IMR-90 (cell line): ENCODE measurements around the gene PARP6. TPM values are rescaled to one million over a fixed set of nuclear protein-coding genes. Genes with fewer than 3 reads are reported as not detected.

Experiments used
- ATAC-seq: fragments of 200-7000 bp; cut with Tn5 transposase; 2 replicates; pipeline ENCODE4 v1.9.1; 2020; ENCODE audit warnings: low read depth, mild to moderate bottlenecking, moderate library complexity
- BruUV-seq: library from RNA; stranded (reverse); fragments of 400-500 nt; replicated peaks from 2 replicates; lab custom pipeline; 2021; lab: Mats Ljungman, UMichigan
- CTCF ChIA-PET: fragments of 300-600 bp; formaldehyde crosslinking; extraction: SDS; loops from one replicate; lab custom pipeline; 2021; ENCODE audit warnings: antibody characterized with exemption; lab: Yijun Ruan, JAX
- POLR2A ChIA-PET: fragments of 300-600 bp; sonication (Branson Sonifier 250); formaldehyde crosslinking; loops from one replicate; lab custom pipeline; 2022; ENCODE audit warnings: antibody characterized with exemption; ENCODE audit not compliant: unreplicated experiment; lab: Charles Lee
- DNase-seq: peaks from one replicate; pipeline ENCODE4 v3.0.0; 2013
- H2AFZ ChIP-seq: replicated peaks from 2 replicates; pipeline ENCODE3; 2013; ENCODE audit warnings: low read length, mild to moderate bottlenecking; ENCODE audit not compliant: poor library complexity
- H2AK5ac ChIP-seq: 2 replicates; pipeline ENCODE4 v1.6.1; 2013; ENCODE audit warnings: low read depth, low read length, inconsistent platforms
- H2AK9ac ChIP-seq: replicated peaks from 2 replicates; pipeline ENCODE3; 2013; ENCODE audit warnings: mild to moderate bottlenecking, low read depth, low read length, moderate library complexity; ENCODE audit not compliant: poor library complexity
- H2BK120ac ChIP-seq: 2 replicates; pipeline ENCODE4 v1.6.1; 2013; ENCODE audit warnings: low read depth, low read length, inconsistent platforms
- H2BK15ac ChIP-seq: 3 replicates; pipeline ENCODE4 v1.6.1; 2013; ENCODE audit warnings: low read depth, low read length, inconsistent platforms
- H2BK20ac ChIP-seq: 2 replicates; pipeline ENCODE4 v1.6.1; 2013; ENCODE audit warnings: low read depth, mild to moderate bottlenecking, inconsistent platforms, low read length, moderate library complexity
- H2BK5ac ChIP-seq: 2 replicates; pipeline ENCODE4 v1.6.1; 2013; ENCODE audit warnings: mild to moderate bottlenecking, low read depth, low read length, inconsistent platforms; ENCODE audit not compliant: poor library complexity, severe bottlenecking
- H3K14ac ChIP-seq: replicated peaks from 2 replicates; pipeline ENCODE4 v1.6.1; 2013; ENCODE audit warnings: low read depth, low read length, inconsistent platforms
- H3K18ac ChIP-seq: 2 replicates; pipeline ENCODE4 v1.6.1; 2013; ENCODE audit warnings: low read depth, low read length, control low read depth
- H3K23ac ChIP-seq: 2 replicates; pipeline ENCODE4 v1.6.1; 2013; ENCODE audit warnings: low read depth, low read length, inconsistent platforms
- H3K27ac ChIP-seq: 2 replicates; pipeline ENCODE4 v1.5.1; 2013; ENCODE audit warnings: mild to moderate bottlenecking, control low read depth, low read length; ENCODE audit not compliant: insufficient read depth
- H3K27me3 ChIP-seq: 2 replicates; pipeline ENCODE4 v1.6.1; 2013; ENCODE audit warnings: low read length; ENCODE audit not compliant: control insufficient read depth, insufficient read depth
- H3K36me3 ChIP-seq: 2 replicates; pipeline ENCODE4 v1.6.1; 2013; ENCODE audit warnings: low read length, mixed read lengths; ENCODE audit not compliant: control insufficient read depth, insufficient read depth
- H3K4ac ChIP-seq: 2 replicates; pipeline ENCODE4 v1.6.1; 2013; ENCODE audit warnings: low read depth, low read length, inconsistent platforms
- H3K4me1 ChIP-seq: 2 replicates; pipeline ENCODE4 v1.6.1; 2013; ENCODE audit warnings: low read length, mixed read lengths; ENCODE audit not compliant: control insufficient read depth, insufficient read depth
- H3K4me2 ChIP-seq: 2 replicates; pipeline ENCODE4 v1.6.1; 2013; ENCODE audit warnings: low read depth, mild to moderate bottlenecking, control low read depth, low read length, moderate library complexity
- H3K4me3 ChIP-seq: 2 replicates; pipeline ENCODE4 v1.5.1; 2013; ENCODE audit warnings: low read depth, mild to moderate bottlenecking, control low read depth, low read length, moderate library complexity; ENCODE audit not compliant: insufficient read depth
- H3K56ac ChIP-seq: 2 replicates; pipeline ENCODE4 v1.6.1; 2013; ENCODE audit warnings: low read length, inconsistent platforms; ENCODE audit not compliant: insufficient read depth; ENCODE audit errors: extremely low read depth
- H3K79me1 ChIP-seq, 2 experiments: 2 replicates each; pipeline ENCODE4 v1.6.1; 2013; ENCODE audit warnings: low read length in 2 of 2, inconsistent platforms in 1 of 2, low read depth in 1 of 2
- H3K9ac ChIP-seq: 2 replicates; pipeline ENCODE4 v1.6.1; 2013; ENCODE audit warnings: low read depth, low read length, control low read depth
- H3K9me1 ChIP-seq: 2 replicates; pipeline ENCODE4 v1.6.1; 2013; ENCODE audit warnings: low read length, inconsistent platforms; ENCODE audit not compliant: insufficient read depth
- H3K9me3 ChIP-seq: 2 replicates; pipeline ENCODE4 v1.6.1; 2013; ENCODE audit warnings: low read length; ENCODE audit not compliant: control insufficient read depth, insufficient read depth
- H4K20me1 ChIP-seq: 2 replicates; pipeline ENCODE4 v1.6.1; 2013; ENCODE audit warnings: low read length, inconsistent platforms; ENCODE audit not compliant: insufficient read depth
- H4K5ac ChIP-seq: 2 replicates; pipeline ENCODE4 v1.6.1; 2013; ENCODE audit warnings: mild to moderate bottlenecking, low read depth, low read length, control low read depth
- H4K8ac ChIP-seq, 2 experiments: 2 replicates each; pipeline ENCODE4 v1.6.1; 2013; ENCODE audit warnings: low read depth in 2 of 2, low read length in 2 of 2, control low read depth in 1 of 2, inconsistent platforms in 1 of 2
- H4K91ac ChIP-seq: 2 replicates; pipeline ENCODE4 v1.6.1; 2013; ENCODE audit warnings: low read depth, low read length, inconsistent platforms; ENCODE audit not compliant: insufficient read depth
- BHLHE40 ChIP-seq: fragments of 150-350 bp; IDR thresholded peaks from 2 replicates; pipeline ENCODE4 v1.6.1; 2016; ENCODE audit warnings: mild to moderate bottlenecking, low read depth, low read length
- CEBPB ChIP-seq: IDR thresholded peaks from 2 replicates; pipeline ENCODE4 v1.6.1; 2012; ENCODE audit warnings: low read depth, low read length, improper control_type of control experiment
- CTCF ChIP-seq: conservative IDR thresholded peaks from 2 replicates; pipeline ENCODE4 v1.5.1; 2012; ENCODE audit warnings: mild to moderate bottlenecking, low read depth, low read length, improper control_type of control experiment
- ELK1 ChIP-seq: fragments of 150-350 bp; IDR thresholded peaks from 2 replicates; pipeline ENCODE4 v1.6.1; 2016; ENCODE audit warnings: low read depth, mild to moderate bottlenecking, low read length, moderate library complexity, borderline replicate concordance
- MAFK ChIP-seq: IDR thresholded peaks from 2 replicates; pipeline ENCODE4 v1.6.1; 2012; ENCODE audit warnings: low read depth, low read length, improper control_type of control experiment
- POLR2A ChIP-seq: IDR thresholded peaks from 2 replicates; pipeline ENCODE4 v1.6.1; 2012; ENCODE audit warnings: mild to moderate bottlenecking, low read depth, low read length
- RFX5 ChIP-seq: IDR thresholded peaks from 2 replicates; pipeline ENCODE4 v1.8.0; 2012; ENCODE audit warnings: low read depth, mild to moderate bottlenecking, low read length, moderate library complexity
- USF2 ChIP-seq: fragments of 150-350 bp; IDR thresholded peaks from 2 replicates; pipeline ENCODE4 v1.6.1; 2017; ENCODE audit warnings: mild to moderate bottlenecking, antibody characterized with exemption, low read length, low read depth
- WGBS, 2 experiments: methylation state at CpG; one replicate each; pipeline versions ENCODE4 v1.1.5 to v1.1.7; 2013; ENCODE audit warnings: missing lambda C conversion rate in 2 of 2; ENCODE audit not compliant: insufficient read length in 1 of 2; ENCODE audit errors: extremely low coverage in 2 of 2; 5-methylcytosine and 5-hydroxymethylcytosine counted together
- dilution Hi-C: fragments of 300-500 bp; cut with HindIII; formaldehyde crosslinking; loops from one replicate; pipeline ENCODE4 v1.14.3; 2018; ENCODE audit warnings: low sequenced_read_pairs; ENCODE audit not compliant: unreplicated experiment
- in situ Hi-C: fragments of 300-500 bp; cut with MboI; formaldehyde crosslinking; loops from 3 replicates; pipeline ENCODE4 v1.14.3; 2019; ENCODE audit warnings: low sequenced_read_pairs, inconsistent platforms, mixed read lengths
- intact Hi-C: fragments of 100-400 bp; cut with micrococcal nuclease; formaldehyde crosslinking; loops from 2 replicates; pipeline ENCODE4 v1.10.0; 2022
- polyA plus RNA-seq, 3 experiments: library from polyadenylated mRNA; depleted of rRNA; stranded (reverse); fragments of >200 nt; gene quantifications; 2 replicates each; pipeline ENCODE4 v1.2.3, GENCODE V29; 2012; ENCODE audit warnings: low replicate concordance in 1 of 3
- total RNA-seq: library from RNA; depleted of rRNA; stranded (reverse); fragments of >200 nt; gene quantifications from 2 replicates; pipeline ENCODE4 v1.2.3, GENCODE V29; 2012

PARP6 gene
- total and polyA plus RNA-seq, 2 of the 4 experiments (the other 2 are of a cell fraction): 13.4 to 45.1 TPM

- Histone ChIP-seq H3K27ac (no peak overlapping the region), H2BK20ac (no peak overlapping the region), H4K91ac (no peak overlapping the region), H2BK15ac (no peak overlapping the region), H3K27me3 (peaks cover 8% of the 10 kb centered on the region), H3K9me3 (no peaks in the 10 kb centered on the region), H2BK5ac (no peak overlapping the region), H3K36me3 (no peaks in the 10 kb centered on the region), H3K56ac (no peak overlapping the region), H3K23ac (no peak overlapping the region), H3K4me1 (peaks cover 3% of the 10 kb centered on the region; the same call in 1 of the 2 replicates), H3K14ac (no peak overlapping the region), H2BK120ac (no peak overlapping the region), H4K5ac (no peak overlapping the region), H4K20me1 (0 out of 2 replicates have a peak, but pooled peaks cover 3% of the 10 kb centered on the region), H3K9ac (no peak overlapping the region), H3K79me1 (no peaks in the 10 kb centered on the region), H2AK9ac (no peak overlapping the region), H4K8ac (no peak overlapping the region), H2AK5ac (no peak overlapping the region), H3K4me3 (no peak overlapping the region), H3K9me1 (no peaks in the 10 kb centered on the region), H3K4me2 (no peak overlapping the region), H2AFZ (no peak overlapping the region), H3K18ac (no peak overlapping the region), H3K4ac (no peak overlapping the region)
- DNase-seq (no peak), ATAC-seq (no peak)
- no peak for TF ChIP-seq POLR2A
- TF ChIP-seq ELK1: no peak
- no peak for TF ChIP-seq RFX5
- no peak for TF ChIP-seq BHLHE40
- no peak for TF ChIP-seq USF2
- no peak for TF ChIP-seq MAFK
- no peak for TF ChIP-seq CTCF
- TF ChIP-seq CEBPB: no peak
- intact Hi-C loops (no loop called here), in situ Hi-C loops (loop anchor here (10.0 kb wide), 1 partner anchor 372 kb away; no protein-coding TSS in a partner anchor), dilution Hi-C loops (no loop called here)
- WGBS, 2 experiments: no CpG with 5 or more reads among the region's 1 CpG
- CTCF ChIA-PET: no interaction called here
- POLR2A ChIA-PET: no interaction called here
- no TSS peak for BruUV-seq
Measured at GRCh38 chr15:72302955-72303354, 30.6 kb upstream of the PARP6 start.
